ENCODE measurements around the gene CMTR1.

Gene CMTR1

GRCh38 chr6:37511201-37511600 lies 78.2 kb downstream of the CMTR1 start:
- in situ Hi-C loops (cut with MboI; ENCODE audit: low sequenced_read_pairs, unreplicated experiment) = no loop called here
- no peak for DNase-seq (ENCODE audit: low spot score)
- TF ChIP-seq, protein P1, sequence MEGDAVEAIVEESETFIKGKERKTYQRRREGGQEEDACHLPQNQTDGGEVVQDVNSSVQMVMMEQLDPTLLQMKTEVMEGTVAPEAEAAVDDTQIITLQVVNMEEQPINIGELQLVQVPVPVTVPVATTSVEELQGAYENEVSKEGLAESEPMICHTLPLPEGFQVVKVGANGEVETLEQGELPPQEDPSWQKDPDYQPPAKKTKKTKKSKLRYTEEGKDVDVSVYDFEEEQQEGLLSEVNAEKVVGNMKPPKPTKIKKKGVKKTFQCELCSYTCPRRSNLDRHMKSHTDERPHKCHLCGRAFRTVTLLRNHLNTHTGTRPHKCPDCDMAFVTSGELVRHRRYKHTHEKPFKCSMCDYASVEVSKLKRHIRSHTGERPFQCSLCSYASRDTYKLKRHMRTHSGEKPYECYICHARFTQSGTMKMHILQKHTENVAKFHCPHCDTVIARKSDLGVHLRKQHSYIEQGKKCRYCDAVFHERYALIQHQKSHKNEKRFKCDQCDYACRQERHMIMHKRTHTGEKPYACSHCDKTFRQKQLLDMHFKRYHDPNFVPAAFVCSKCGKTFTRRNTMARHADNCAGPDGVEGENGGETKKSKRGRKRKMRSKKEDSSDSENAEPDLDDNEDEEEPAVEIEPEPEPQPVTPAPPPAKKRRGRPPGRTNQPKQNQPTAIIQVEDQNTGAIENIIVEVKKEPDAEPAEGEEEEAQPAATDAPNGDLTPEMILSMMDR (IDR thresholded peaks at IDR 0.05; ENCODE audit: borderline replicate concordance, control extremely low read depth, extremely low read depth, insufficient read depth, missing control alignments) = no peak

DNA sequence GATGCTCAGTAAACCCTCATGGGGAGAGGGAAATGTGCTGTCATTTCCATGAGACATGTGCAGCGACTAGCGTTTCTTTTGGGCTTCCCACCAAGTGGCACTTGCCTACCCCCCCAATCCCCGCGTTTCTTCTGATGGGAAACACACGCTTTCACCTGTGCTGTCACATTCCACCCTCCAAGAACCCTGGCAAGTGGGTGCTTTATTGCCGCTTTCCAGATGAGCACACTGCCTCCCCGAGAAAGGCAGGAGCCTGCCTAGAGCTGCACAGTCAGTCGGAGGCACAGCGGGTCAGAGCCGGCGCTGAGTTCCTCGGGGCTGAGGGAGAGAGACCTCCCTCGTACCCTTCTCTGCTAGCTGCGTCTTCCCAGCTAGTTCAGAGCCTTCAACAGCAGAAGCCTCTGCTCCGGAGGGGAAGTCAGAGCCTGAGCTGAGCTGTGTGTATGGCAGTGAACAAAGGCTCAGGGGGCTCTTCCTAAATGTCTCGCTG lies 78.9 kb downstream of the CMTR1 start:
- TF ChIP-seq, protein P1 (IDR thresholded peaks at IDR 0.05; ENCODE audit: borderline replicate concordance, control extremely low read depth, extremely low read depth, insufficient read depth, missing control alignments) = no peak
- DNase-seq (ENCODE audit: low spot score) = no peak
- in situ Hi-C loops (cut with MboI; ENCODE audit: low sequenced_read_pairs, unreplicated experiment) = no loop called here

- TF ChIP-seq, protein P1 (IDR thresholded peaks at IDR 0.05; ENCODE audit: borderline replicate concordance, control extremely low read depth, extremely low read depth, insufficient read depth, missing control alignments) = no peak
- no peak for DNase-seq (ENCODE audit: low spot score)
These were observed 79.5 kb downstream of the CMTR1 start for GRCh38 chr6:37512400-37513011.

DNA sequence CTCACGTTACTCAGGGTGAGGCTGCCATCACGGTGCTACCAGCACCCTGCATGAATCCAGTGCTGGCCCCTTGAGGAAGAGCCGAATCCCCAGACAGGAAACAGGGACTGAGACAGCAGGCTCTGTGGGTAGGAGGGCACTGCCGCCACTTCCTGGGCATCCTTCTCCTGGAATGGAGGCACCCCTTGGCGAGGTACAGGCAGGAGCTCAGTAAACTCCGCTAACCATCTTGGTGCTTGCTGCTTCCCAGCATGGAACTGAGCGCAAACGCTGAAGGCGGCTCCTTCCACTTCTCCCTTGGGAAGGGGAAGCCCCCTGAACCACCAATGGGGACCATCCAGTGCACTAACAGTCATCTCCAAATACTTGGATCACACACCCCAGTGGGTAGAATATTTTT lies 80.1 kb downstream of the CMTR1 start:
- no peak for DNase-seq (ENCODE audit: low spot score)
- in situ Hi-C loops (cut with MboI; ENCODE audit: low sequenced_read_pairs, unreplicated experiment) = no loop called here
- TF ChIP-seq, protein P1 (IDR thresholded peaks at IDR 0.05; ENCODE audit: borderline replicate concordance, control extremely low read depth, extremely low read depth, insufficient read depth, missing control alignments) = no peak

More at GRCh38 chr6:37512400-37513011, 79.5 kb downstream of the CMTR1 start:
- in situ Hi-C loops (cut with MboI; ENCODE audit: low sequenced_read_pairs, unreplicated experiment) = no loop called here

DNA sequence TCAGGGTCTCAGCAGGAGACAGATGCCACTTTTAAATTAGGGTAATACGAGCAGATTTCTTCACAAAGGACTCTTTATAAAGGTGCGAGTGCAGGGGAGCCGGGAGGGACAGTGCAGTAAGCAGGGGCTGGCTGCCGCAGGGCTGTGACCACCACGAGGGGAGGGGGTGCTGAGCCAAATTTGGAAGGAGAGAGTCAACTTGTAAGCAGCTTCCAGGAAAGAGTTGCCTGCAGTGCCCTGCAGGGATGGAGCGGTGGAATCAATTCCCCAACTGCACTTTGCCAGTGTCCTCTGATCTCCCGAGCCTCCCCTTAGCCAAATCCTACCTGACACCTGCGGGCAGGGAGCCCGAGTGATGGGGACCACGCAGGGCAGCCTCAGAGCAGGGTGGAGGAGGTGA lies 80.6 kb downstream of the CMTR1 start:
- in situ Hi-C loops (cut with MboI; ENCODE audit: low sequenced_read_pairs, unreplicated experiment) = no loop called here
- TF ChIP-seq, protein P1 (IDR thresholded peaks at IDR 0.05; ENCODE audit: borderline replicate concordance, control extremely low read depth, extremely low read depth, insufficient read depth, missing control alignments) = no peak
- no peak for DNase-seq (ENCODE audit: low spot score)

DNA sequence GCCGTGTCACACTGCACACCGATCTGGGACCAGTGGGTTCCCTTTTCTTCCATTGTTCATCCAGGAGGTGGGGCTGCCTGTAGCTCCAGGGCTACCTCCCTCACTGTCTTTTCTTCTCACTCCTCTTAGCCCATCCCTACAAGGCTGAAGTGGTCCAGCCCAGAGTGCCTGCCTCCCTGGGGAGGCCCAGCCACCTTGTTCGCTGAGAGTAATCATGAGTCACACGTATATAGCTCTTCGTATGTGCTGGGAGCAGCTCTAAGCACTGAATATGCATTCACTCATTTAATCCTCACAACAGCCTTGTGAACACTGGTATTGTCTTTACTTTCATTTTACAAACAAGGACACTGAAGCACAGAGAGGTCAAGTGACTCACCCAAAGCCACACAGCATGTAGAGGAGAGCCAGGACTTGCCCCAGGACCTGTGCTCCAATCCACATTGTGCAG lies 81.3 kb downstream of the CMTR1 start:
- no peak for DNase-seq (ENCODE audit: low spot score)
- in situ Hi-C loops (cut with MboI; ENCODE audit: low sequenced_read_pairs, unreplicated experiment) = no loop called here
- TF ChIP-seq, protein P1 (IDR thresholded peaks at IDR 0.05; ENCODE audit: borderline replicate concordance, control extremely low read depth, extremely low read depth, insufficient read depth, missing control alignments) = no peak
